ENCODE measurements around the gene KMT2D.
"Not testable (repeated sequence)": the region's sequence is repeated elsewhere in the genome, so short reads cannot be mapped to it uniquely, and the experiment has no call there.

KMT2D gene

GRCh38 chr12:49088932-49089330, 28.3 kb upstream of the KMT2D start:
- no peak for DNase-seq (ENCODE audit: low read depth)

GRCh38 chr12:49088150-49088931, 27.7 kb upstream of the KMT2D start:
- DNase-seq (ENCODE audit: low read depth) = peak; percentile 53

- no peak for DNase-seq (ENCODE audit: low read depth)
Measured at GRCh38 chr12:49086116-49086515, 25.5 kb upstream of the KMT2D start.

GRCh38 chr12:49084438-49084837, 23.8 kb upstream of the KMT2D start:
- DNase-seq (ENCODE audit: low read depth) = no peak

GRCh38 chr12:49079793-49080192, 19.2 kb upstream of the KMT2D start:
- DNase-seq (ENCODE audit: low read depth) = no peak

- no peak for DNase-seq (ENCODE audit: low read depth)
Measured at GRCh38 chr12:49070971-49071370, 10.4 kb upstream of the KMT2D start.

- peak; percentile 99 for DNase-seq (ENCODE audit: low read depth)
Measured at GRCh38 chr12:49069507-49070346, 9.1 kb upstream of the KMT2D start, which contains the start of gene RHEBL1. Gene RHEBL1, minus strand, starts transcription at chr12:49069979. Its CDS starts 194 bp downstream, at chr12:49069785.

- DNase-seq (ENCODE audit: low read depth) = no peak
Measured at GRCh38 chr12:49068879-49069506, 8.4 kb upstream of the KMT2D start.

- no peak for DNase-seq (ENCODE audit: low read depth)
Measured at GRCh38 chr12:49066120-49066519, 5.5 kb upstream of the KMT2D start.

- DNase-seq (ENCODE audit: low read depth) = no peak
Measured at GRCh38 chr12:49064767-49065152, 4.2 kb upstream of the KMT2D start.

- DNase-seq (ENCODE audit: low read depth) = not testable (repeated sequence)
Measured at GRCh38 chr12:49061916-49062315, 1.3 kb upstream of the KMT2D start.

- DNase-seq (ENCODE audit: low read depth) = no peak
Measured at GRCh38 chr12:49061157-49061650, 610 bp upstream of the KMT2D start.

GRCh38 chr12:49059299-49060171, 1.1 kb downstream of the KMT2D start:
- DNase-seq (ENCODE audit: low read depth) = no peak

- no peak for DNase-seq (ENCODE audit: low read depth)
Measured at GRCh38 chr12:49059045-49059298, 1.6 kb downstream of the KMT2D start.

- DNase-seq (ENCODE audit: low read depth) = no peak
Measured at GRCh38 chr12:49058366-49059044, 2.1 kb downstream of the KMT2D start.

GRCh38 chr12:49057888-49058287, 2.7 kb downstream of the KMT2D start:
- DNase-seq (ENCODE audit: low read depth) = no peak

GRCh38 chr12:49055978-49056754, 4.4 kb downstream of the KMT2D start:
- no peak for DNase-seq (ENCODE audit: low read depth)

- no peak for DNase-seq (ENCODE audit: low read depth)
Measured at GRCh38 chr12:49055092-49055491, 5.5 kb downstream of the KMT2D start.

GRCh38 chr12:49054524-49054923, 6.1 kb downstream of the KMT2D start:
- no peak for DNase-seq (ENCODE audit: low read depth)

GRCh38 chr12:49054096-49054495, 6.5 kb downstream of the KMT2D start:
- no peak for DNase-seq (ENCODE audit: low read depth)

Data from activated T-helper 9 cell treated with anti-CD3 and anti-CD28 coated beads, Interleukin-2, amount 50 U/mL, for 16 hours (primary cell).